Body of pancreas (tissue), 4 donors: ENCODE measurements around the gene CCDC124. TPM values are rescaled to one million over a fixed set of nuclear protein-coding genes. Genes with fewer than 3 reads are reported as not detected.
A peak's percentile ranks its signal among the peaks of the same experiment; 100 is the strongest.
"Not testable (repeated sequence)": the region's sequence is repeated elsewhere in the genome, so short reads cannot be mapped to it uniquely, and the experiment has no call there.

ENCODE experiments used
- ATAC-seq: fragments of 150-250 bp; one replicate; pipeline ENCODE4 v1.9.1; 2016
- DNase-seq, 4 donors: peaks; one replicate each; pipeline ENCODE4 v3.0.0-alpha.2; 2019
- H3K27ac ChIP-seq, 4 donors: fragments of 200-600 bp; sonication (generic); 1 replicate in 3 of 4; 2 replicates in 1 of 4; pipeline versions ENCODE4 v1.5.1 to v1.6.1; 2016 to 2019; ENCODE audit warnings: mild to moderate bottlenecking in 1 of 4, mixed read lengths in 1 of 4, moderate library complexity in 1 of 4
- H3K27me3 ChIP-seq, 2 donors: fragments of 200-600 bp; sonication (generic); one replicate each; pipeline ENCODE4 v1.6.0; 2016; ENCODE audit warnings: mild to moderate bottlenecking in 1 of 2
- H3K36me3 ChIP-seq, 2 donors: fragments of 200-600 bp; sonication (generic); replicated peaks in 1 of 2; 2 replicates each; pipeline ENCODE4 v1.5.1; 2016; ENCODE audit warnings: low read depth in 2 of 2; ENCODE audit not compliant: insufficient read depth in 1 of 2
- H3K4me1 ChIP-seq: fragments of 200-600 bp; sonication (generic); one replicate; pipeline ENCODE4 v1.6.0; 2016
- H3K4me3 ChIP-seq, 2 donors: fragments of 200-600 bp; sonication (generic); 1 replicate in 1 of 2; 2 replicates in 1 of 2; pipeline ENCODE4 v1.5.1; 2016 to 2019
- H3K9me3 ChIP-seq, 3 donors: fragments of 200-600 bp; sonication (generic); 1 replicate in 2 of 3; 2 replicates in 1 of 3; pipeline ENCODE4 v1.5.1; 2016
- CTCF ChIP-seq, 7 experiments: fragments of 450-650 bp in 4 of 7; fragments of 200-600 bp in 3 of 7; sonication (generic) in 3 of 7; IDR thresholded peaks; one replicate each; pipeline ENCODE4 v1.5.1; 2016 to 2019; ENCODE audit warnings: antibody characterized with exemption in 7 of 7
- POLR2A ChIP-seq, 3 donors: fragments of 450-650 bp; IDR thresholded peaks; one replicate each; pipeline ENCODE4 v1.6.1; 2016; ENCODE audit warnings: antibody characterized with exemption in 3 of 3, mild to moderate bottlenecking in 2 of 3
- WGBS, 2 donors: methylation state at CpG; one replicate each; pipeline ENCODE4 v1.1.5; 2017; 5-methylcytosine and 5-hydroxymethylcytosine counted together
- intact Hi-C: fragments of 100-400 bp; cut with DNase I; formaldehyde crosslinking; loops from one replicate; pipeline ENCODE4 v1.15.1; 2023
- total RNA-seq, 2 donors: library from RNA; depleted of rRNA; stranded (reverse); fragments of >200 nt; gene quantifications; one replicate each; pipeline ENCODE4 v1.1.0, GENCODE V29; 2016

Gene CCDC124
- total RNA-seq: 10 to 100 TPM; 25.2 to 84.0 TPM

- intact Hi-C loops: no loop called here
- ATAC-seq: peak; percentile 98
- TF ChIP-seq CTCF (IDR thresholded peaks at IDR 0.05) (peak; percentile 78 to 98 (median 97)), POLR2A (IDR thresholded peaks at IDR 0.05) (peak in 2 of 3 donors; percentile 85 to 91)
Measured at GRCh38 chr19:17932485-17933338, at the start of gene CCDC124. CCDC124 (plus strand) TSS chr19:17933015; CDS start chr19:17936421, 3,406 bp downstream.

GRCh38 chr19:17883627-17884410 is 49.0 kb upstream of the CCDC124 start:
- Histone ChIP-seq H3K4me3 (no peak overlapping the region), H3K27ac (no peak overlapping the region), H3K4me1 (no peaks in the 10 kb centered on the region), H3K27me3 (no peaks in the 10 kb centered on the region), H3K9me3 (no peaks in the 10 kb centered on the region), H3K36me3 (no peaks in the 10 kb centered on the region)
- intact Hi-C loops: no loop called here
- DNase-seq (no peak), ATAC-seq (no peak)
- TF ChIP-seq CTCF (IDR thresholded peaks at IDR 0.05) (no peak), POLR2A (IDR thresholded peaks at IDR 0.05) (no peak)
- 56 to 61% methylated on average over 6 to 25 of the region's 33 CpGs for WGBS, 2 donors

More at GRCh38 chr19:17932485-17933338, at the start of gene CCDC124:
- peak; percentile 91 to 93 (median 92) for DNase-seq
- no peaks in the 10 kb centered on the region for H3K36me3 ChIP-seq
- H3K4me3 ChIP-seq: peak within 1 kb of the TSS; percentile 66 to 91
- H3K27ac ChIP-seq: peak within 1 kb of the TSS; percentile 81 to 84 (median 84)
- no peaks in the 10 kb centered on the region for H3K27me3 ChIP-seq
- WGBS, 2 donors: 0 to 1% methylated on average over 29 to 64 of the region's 64 CpGs
- no peaks in the 10 kb centered on the region for H3K9me3 ChIP-seq
- peaks cover 22% of the 10 kb centered on the region for H3K4me1 ChIP-seq

GRCh38 chr19:17886515-17886914 is 46.3 kb upstream of the CCDC124 start:
- DNase-seq: no peak
- Histone ChIP-seq H3K36me3 (no peaks in the 10 kb centered on the region), H3K27ac (no peak overlapping the region), H3K4me3 (no peak overlapping the region), H3K4me1 (no peaks in the 10 kb centered on the region), H3K27me3 (no peaks in the 10 kb centered on the region), H3K9me3 (no peaks in the 10 kb centered on the region)
- intact Hi-C loops: no loop called here
- ATAC-seq: no peak
- WGBS, 2 donors: 54 to 57% methylated on average over 7 of the region's 7 CpGs
- TF ChIP-seq CTCF (IDR thresholded peaks at IDR 0.05) (no peak), POLR2A (IDR thresholded peaks at IDR 0.05) (no peak)

- WGBS, 2 donors: 41 to 54% methylated on average over 4 of the region's 4 CpGs
- ATAC-seq, H3K27ac ChIP-seq, H3K4me3 ChIP-seq, H3K9me3 ChIP-seq, H3K27me3 ChIP-seq, intact Hi-C loops, H3K36me3 ChIP-seq, H3K4me1 ChIP-seq, DNase-seq: not testable (repeated sequence)
Measured at GRCh38 chr19:17887221-17887620, 45.6 kb upstream of the CCDC124 start.

- H3K27me3 ChIP-seq: no peaks in the 10 kb centered on the region
- intact Hi-C loops: no loop called here
- TF ChIP-seq POLR2A (IDR thresholded peaks at IDR 0.05) (no peak), CTCF (IDR thresholded peaks at IDR 0.05) (no peak)
- H3K36me3 ChIP-seq: no peaks in the 10 kb centered on the region
- DNase-seq (no peak), ATAC-seq (no peak)
- no peaks in the 10 kb centered on the region for H3K9me3 ChIP-seq
- no peak overlapping the region for H3K27ac ChIP-seq
- H3K4me1 ChIP-seq: no peaks in the 10 kb centered on the region
- 39 to 41% methylated on average over 7 of the region's 7 CpGs for WGBS, 2 donors
- H3K4me3 ChIP-seq: no peak overlapping the region
Measured at GRCh38 chr19:17888260-17888659, 44.6 kb upstream of the CCDC124 start.
